Type B pancreatic cell (in vitro differentiated cells): Measurements from ENCODE around the gene CDC42EP3. TPM values are rescaled to one million over a fixed set of nuclear protein-coding genes. Genes with fewer than 3 reads are reported as not detected.
A peak's percentile ranks its signal among the peaks of the same experiment; 100 is the strongest.

Experiments used
- DNase-seq: peaks from one replicate; pipeline ENCODE4 v3.0.0; 2021; ENCODE audit warnings: mixed read lengths; ENCODE audit not compliant: unreplicated experiment; ENCODE audit errors: extremely low spot score
- H3K27ac Mint-ChIP-seq: 2 replicates; pipeline ENCODE4 v1.8.0; 2021; ENCODE audit warnings: mild to moderate bottlenecking, mixed read lengths
- H3K27me3 Mint-ChIP-seq: 2 replicates; pipeline ENCODE4 v1.8.0; 2021; ENCODE audit warnings: mixed read lengths
- H3K36me3 Mint-ChIP-seq: 2 replicates; pipeline ENCODE4 v1.8.0; 2021; ENCODE audit warnings: mixed read lengths
- H3K4me1 Mint-ChIP-seq: one replicate; pipeline ENCODE4 v1.8.0; 2021; ENCODE audit warnings: mixed read lengths; ENCODE audit not compliant: unreplicated experiment
- H3K4me3 Mint-ChIP-seq: 2 replicates; pipeline ENCODE4 v1.8.0; 2021; ENCODE audit warnings: mild to moderate bottlenecking, mixed read lengths
- H3K9me3 Mint-ChIP-seq: 2 replicates; pipeline ENCODE4 v1.8.0; 2021; ENCODE audit warnings: mixed read lengths
- total RNA-seq: library from RNA; stranded (reverse); gene quantifications from 2 replicates; pipeline ENCODE4 v1.2.1, GENCODE V29; 2021; ENCODE audit warnings: low replicate concordance
- TF ChIP-seq, protein P1 (sequence below): fragments of 200-600 bp; sonication (generic); conservative IDR thresholded peaks from 2 replicates; pipeline ENCODE4 v1.5.0; 2021; ENCODE audit warnings: antibody characterized with exemption, mild to moderate bottlenecking

The CDC42EP3 gene
- total RNA-seq, 1 donor from 2014 or later, result 43.7 TPM

DNA sequence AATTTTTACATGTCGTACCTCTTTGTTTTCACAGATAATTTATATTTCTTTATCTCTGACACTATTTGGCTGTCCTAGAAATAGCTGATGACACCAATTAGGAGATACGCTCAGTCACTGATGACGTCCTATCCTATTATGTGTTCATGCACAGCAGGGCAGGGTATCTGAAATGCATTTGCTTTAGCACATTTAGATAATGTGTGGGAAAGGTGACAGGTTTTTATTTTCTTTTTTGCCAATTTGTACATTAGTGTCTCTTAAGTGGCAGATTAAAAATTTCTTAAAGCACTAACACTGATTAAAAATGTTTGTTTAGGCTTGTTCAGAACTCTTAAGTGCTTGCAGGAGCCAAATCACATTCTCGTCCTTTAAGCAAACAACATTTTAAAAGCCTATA is 39.7 kb downstream of the CDC42EP3 start:
- Mint-ChIP-seq H3K36me3 (no peaks in the 10 kb centered on the region), H3K9me3 (no peaks in the 10 kb centered on the region), H3K27ac (no peak overlapping the region), H3K4me3 (no peak overlapping the region), H3K27me3 (peaks cover 6% of the 10 kb centered on the region), H3K4me1 (no peaks in the 10 kb centered on the region)
- TF ChIP-seq, protein P1, sequence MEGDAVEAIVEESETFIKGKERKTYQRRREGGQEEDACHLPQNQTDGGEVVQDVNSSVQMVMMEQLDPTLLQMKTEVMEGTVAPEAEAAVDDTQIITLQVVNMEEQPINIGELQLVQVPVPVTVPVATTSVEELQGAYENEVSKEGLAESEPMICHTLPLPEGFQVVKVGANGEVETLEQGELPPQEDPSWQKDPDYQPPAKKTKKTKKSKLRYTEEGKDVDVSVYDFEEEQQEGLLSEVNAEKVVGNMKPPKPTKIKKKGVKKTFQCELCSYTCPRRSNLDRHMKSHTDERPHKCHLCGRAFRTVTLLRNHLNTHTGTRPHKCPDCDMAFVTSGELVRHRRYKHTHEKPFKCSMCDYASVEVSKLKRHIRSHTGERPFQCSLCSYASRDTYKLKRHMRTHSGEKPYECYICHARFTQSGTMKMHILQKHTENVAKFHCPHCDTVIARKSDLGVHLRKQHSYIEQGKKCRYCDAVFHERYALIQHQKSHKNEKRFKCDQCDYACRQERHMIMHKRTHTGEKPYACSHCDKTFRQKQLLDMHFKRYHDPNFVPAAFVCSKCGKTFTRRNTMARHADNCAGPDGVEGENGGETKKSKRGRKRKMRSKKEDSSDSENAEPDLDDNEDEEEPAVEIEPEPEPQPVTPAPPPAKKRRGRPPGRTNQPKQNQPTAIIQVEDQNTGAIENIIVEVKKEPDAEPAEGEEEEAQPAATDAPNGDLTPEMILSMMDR, result no peak
- DNase-seq, result no peak

GRCh38 chr2:37631292-37631691 is 40.1 kb downstream of the CDC42EP3 start:
- Mint-ChIP-seq H3K9me3 (no peaks in the 10 kb centered on the region), H3K27me3 (peaks cover 6% of the 10 kb centered on the region), H3K4me3 (no peak overlapping the region), H3K4me1 (no peaks in the 10 kb centered on the region), H3K36me3 (no peaks in the 10 kb centered on the region), H3K27ac (no peak overlapping the region)
- TF ChIP-seq, protein P1, result no peak
- no peak for DNase-seq

GRCh38 chr2:37630776-37631175 is 40.7 kb downstream of the CDC42EP3 start:
- H3K27me3 Mint-ChIP-seq, result peaks cover 6% of the 10 kb centered on the region
- H3K27ac Mint-ChIP-seq, result no peak overlapping the region
- H3K36me3 Mint-ChIP-seq, result no peaks in the 10 kb centered on the region
- H3K4me1 Mint-ChIP-seq, result peaks cover 5% of the 10 kb centered on the region
- H3K9me3 Mint-ChIP-seq, result no peaks in the 10 kb centered on the region
- TF ChIP-seq, protein P1, result no peak
- H3K4me3 Mint-ChIP-seq, result no peak overlapping the region
- DNase-seq, result no peak

DNA sequence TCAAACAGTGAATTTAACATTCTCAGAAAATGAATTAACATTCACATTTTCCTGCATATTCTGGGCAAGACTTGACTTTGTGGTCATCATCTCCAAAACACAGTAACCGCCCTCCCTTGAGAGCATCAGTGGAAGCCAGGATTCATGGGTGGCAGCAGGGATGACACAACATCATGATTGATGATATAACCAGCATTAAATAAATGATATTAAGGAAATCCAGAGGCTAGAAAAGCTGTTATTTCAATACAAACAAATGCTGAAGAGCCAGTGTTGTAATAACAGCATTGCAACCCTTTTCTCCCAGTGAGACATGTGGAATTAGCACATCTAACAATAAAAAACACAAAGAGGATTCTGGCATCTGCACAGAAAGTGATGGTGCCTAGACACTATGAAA is 41.1 kb downstream of the CDC42EP3 start:
- TF ChIP-seq, protein P1, result no peak
- Mint-ChIP-seq H3K27me3 (peaks cover 6% of the 10 kb centered on the region), H3K36me3 (no peaks in the 10 kb centered on the region), H3K9me3 (no peaks in the 10 kb centered on the region), H3K27ac (peak overlapping the region; percentile 29), H3K4me1 (peaks cover 7% of the 10 kb centered on the region), H3K4me3 (no peak overlapping the region)
- no peak for DNase-seq

DNA sequence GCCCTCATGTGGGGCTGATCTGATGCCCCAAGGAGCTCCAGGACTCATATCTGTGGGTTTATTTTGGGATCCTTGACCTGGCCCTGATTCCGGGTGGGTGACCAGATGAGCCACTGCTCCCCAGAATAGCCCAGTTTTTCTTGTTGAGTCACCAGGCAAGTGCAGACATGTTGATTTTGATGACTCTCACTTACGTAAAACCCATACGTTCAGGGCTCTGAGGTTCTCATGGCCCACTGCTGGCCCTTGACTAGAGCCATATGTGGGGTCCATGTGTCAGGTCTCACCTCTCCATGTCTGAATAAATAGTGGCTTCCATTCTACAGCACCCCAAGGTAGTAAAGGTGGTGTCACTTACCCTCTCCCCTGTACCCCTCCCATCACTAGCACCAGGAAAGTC is 41.9 kb downstream of the CDC42EP3 start:
- Mint-ChIP-seq H3K9me3 (peaks cover 6% of the 10 kb centered on the region), H3K27me3 (peaks cover 1% of the 10 kb centered on the region), H3K4me3 (no peak overlapping the region), H3K4me1 (peaks cover 12% of the 10 kb centered on the region), H3K36me3 (no peaks in the 10 kb centered on the region), H3K27ac (peak overlapping the region; percentile 29)
- TF ChIP-seq, protein P1, result no peak
- DNase-seq, result no peak

DNA sequence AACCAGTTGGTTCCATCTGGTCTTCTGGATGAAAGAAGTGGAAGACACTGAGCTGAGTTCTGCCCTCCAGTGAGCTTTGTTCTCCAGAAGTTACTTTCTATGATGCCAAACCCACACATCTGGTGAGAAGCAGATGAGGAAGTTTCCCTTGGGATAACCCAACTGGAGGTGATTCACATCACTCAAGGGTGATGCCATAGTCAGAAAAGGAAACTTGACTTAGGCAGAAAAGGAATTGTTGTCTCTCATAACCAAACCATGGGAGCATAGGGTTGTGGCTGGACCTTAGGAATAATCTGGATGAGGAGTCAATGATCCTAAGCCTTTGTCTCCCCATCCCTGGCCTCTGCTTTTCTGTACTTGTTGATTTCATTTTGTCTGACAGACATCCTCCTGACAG is 43.7 kb downstream of the CDC42EP3 start:
- TF ChIP-seq, protein P1, result no peak
- H3K4me3 Mint-ChIP-seq, result no peak overlapping the region
- peaks cover 6% of the 10 kb centered on the region for H3K9me3 Mint-ChIP-seq
- no peaks in the 10 kb centered on the region for H3K36me3 Mint-ChIP-seq
- H3K27ac Mint-ChIP-seq, result no peak overlapping the region
- H3K4me1 Mint-ChIP-seq, result peaks cover 16% of the 10 kb centered on the region
- no peaks in the 10 kb centered on the region for H3K27me3 Mint-ChIP-seq
- no peak for DNase-seq
